Heart left ventricle (tissue), 16 donors: Measurements from ENCODE around the gene PHACTR1. TPM values are rescaled to one million over a fixed set of nuclear protein-coding genes. Genes with fewer than 3 reads are reported as not detected.
A peak's percentile ranks its signal among the peaks of the same experiment; 100 is the strongest.

Source experiments
- ATAC-seq, 4 donors: fragments of 200-7000 bp; cut with Tn5 transposase; one replicate each; pipeline ENCODE4 v1.9.1; 2020 to 2022; ENCODE audit warnings: moderate library complexity in 4 of 4, mild to moderate bottlenecking in 3 of 4, moderate number of reproducible peaks in 1 of 4
- DNase-seq, 5 donors: peaks; one replicate each; pipeline ENCODE4 v3.0.0-alpha.2; 2020
- H3K27ac ChIP-seq, 12 donors: fragments of 200-600 bp; sonication (generic) in 4 of 12; one replicate each; pipeline versions ENCODE4 v1.5.0 to v1.8.0; 2016 to 2022; ENCODE audit warnings: mild to moderate bottlenecking in 2 of 12
- H3K27me3 ChIP-seq, 9 donors: fragments of 200-600 bp; sonication (generic) in 2 of 9; one replicate each; pipeline versions ENCODE4 v1.5.1 to v1.8.0; 2016 to 2022; ENCODE audit warnings: mild to moderate bottlenecking in 3 of 9
- H3K36me3 ChIP-seq, 9 donors: fragments of 200-600 bp; sonication (generic) in 2 of 9; one replicate each; pipeline versions ENCODE4 v1.5.0 to v1.8.0; 2018 to 2022; ENCODE audit warnings: mild to moderate bottlenecking in 2 of 9
- H3K4me1 ChIP-seq, 12 donors: fragments of 200-600 bp; sonication (generic) in 4 of 12; one replicate each; pipeline versions ENCODE4 v1.5.0 to v1.8.0; 2016 to 2022; ENCODE audit warnings: mild to moderate bottlenecking in 3 of 12
- H3K4me3 ChIP-seq, 12 donors: fragments of 200-600 bp; sonication (generic) in 4 of 12; one replicate each; pipeline versions ENCODE4 v1.5.0 to v1.8.0; 2017 to 2022; ENCODE audit warnings: mild to moderate bottlenecking in 9 of 12, moderate library complexity in 4 of 12
- H3K9me3 ChIP-seq, 12 donors: fragments of 200-600 bp; sonication (generic) in 4 of 12; one replicate each; pipeline versions ENCODE4 v1.5.0 to v1.8.0; 2016 to 2022; ENCODE audit warnings: mild to moderate bottlenecking in 1 of 12
- CTCF ChIP-seq, 12 donors: fragments of 200-600 bp; sonication (generic) in 4 of 12; IDR thresholded peaks; one replicate each; pipeline versions ENCODE4 v1.5.0 to v1.8.0; 2018 to 2022; ENCODE audit warnings: antibody characterized with exemption in 12 of 12, mild to moderate bottlenecking in 5 of 12
- POLR2A ChIP-seq, 2 donors: fragments of 450-650 bp; IDR thresholded peaks; one replicate each; pipeline ENCODE4 v1.6.1; 2017; ENCODE audit warnings: antibody characterized with exemption in 2 of 2, mild to moderate bottlenecking in 2 of 2, moderate library complexity in 2 of 2
- WGBS, 4 donors: extraction: QIAGEN DNeasy Blood & Tissue Kit in 2 of 4; methylation state at CpG; one replicate each; pipeline versions ENCODE4 v1.1.5 to v1.1.7; 2013 to 2018; 5-methylcytosine and 5-hydroxymethylcytosine counted together
- intact Hi-C, 10 donors: fragments of 100-400 bp; cut with DNase I; formaldehyde crosslinking; loops; one replicate each; pipeline versions ENCODE4 v1.11.1 to v1.14.2; 2022
- polyA plus RNA-seq, 2 donors: library from polyadenylated mRNA; stranded (reverse); fragments of 200-250 nt; gene quantifications; one replicate each; pipeline ENCODE4 v1.2.3, GENCODE V29; 2013
- total RNA-seq, 9 donors: library from RNA; depleted of rRNA in 2 of 9; stranded (reverse); fragments of >200 nt in 2 of 9; fragmentation: NEBNext Ultra II Directional in 3 of 9; extraction: Animal tissue kit (Norgen Biotek cat#: 25700) in 3 of 9; gene quantifications; one replicate each; pipeline versions ENCODE4 v1.1.0 to v1.2.4, GENCODE V29; 2016 to 2023
- donor health status: ischemic (EF 13 %, LVEDD 7.1; RV severe dilation, severe dysfunction).
- donor health status: healthy with polysubstance abuse.
- donor health status: DM: no; HTN: yes; CAD: no.
- donor health status: DM: no; HTN: no; CAD: no.
- donor health status: ischemic (EF 25% LVEDD 6.9; RV normal size, moderate dysfunction).
- donor health status: ischemic (EF 25% LVEDD 5.7; RV mildly dilated, moderate dysfunction).
- donor health status: healthy.
- donor health status: DM: yes; HTN: yes; CAD: no.
- donor health status: ischemic (EF 35%, LVEDD 5.7; RV mildly dilated, moderate dysfunction).
- donor health status: nonischemic (EF 11% LVEDD 7.7; RV severe dilation, severe dysfunction).
- donor health status: DM: yes; HTN: yes; CAD: no.
- donor health status: PGD.
- donor health status: ischemic (EF 29% LVEDD 5.4; RV normal size, mild dysfunction).
- donor health status: nonischemic (EF 23%, LVEDD 6.1; RV moderate dilation, normal function).

The PHACTR1 gene
- total and polyA plus RNA-seq, 11 donors = 21.2 to 238 (median 87.4) TPM

GRCh38 chr6:12968839-12969558 is 252.4 kb downstream of the PHACTR1 start:
- Histone ChIP-seq H3K36me3 (no peaks in the 10 kb centered on the region), H3K27me3 (no peaks in the 10 kb centered on the region), H3K27ac (peak overlapping the region in 6 of 12 donors; percentile 2 to 41 (median 26)), H3K4me3 (no peak overlapping the region), H3K4me1 (peaks cover 0 to 24% (median 3%) of the 10 kb centered on the region in 12 donors), H3K9me3 (no peaks in the 10 kb centered on the region)
- DNase-seq = no peak
- 47 to 58% (median 51%) methylated on average over 5 of the region's 5 CpGs for WGBS, 4 donors
- intact Hi-C loops = no loop called here
- no peak for ATAC-seq
- TF ChIP-seq CTCF (IDR thresholded peaks at IDR 0.05) (no peak), POLR2A (IDR thresholded peaks at IDR 0.05) (no peak)

- intact Hi-C loops = no loop called here
- no peaks in the 10 kb centered on the region for H3K27me3 ChIP-seq
- WGBS, 4 donors = 91 to 96% (median 94%) methylated on average over 2 of the region's 2 CpGs
- H3K4me1 ChIP-seq = peaks cover 0 to 25% (median 8%) of the 10 kb centered on the region in 12 donors
- DNase-seq (no peak), ATAC-seq (no peak)
- no peak overlapping the region for H3K4me3 ChIP-seq
- H3K27ac ChIP-seq = no peak overlapping the region
- no peaks in the 10 kb centered on the region for H3K36me3 ChIP-seq
- TF ChIP-seq CTCF (IDR thresholded peaks at IDR 0.05) = no peak
- H3K9me3 ChIP-seq = no peaks in the 10 kb centered on the region
Observed at GRCh38 chr6:12969966-12970365, 253.4 kb downstream of the PHACTR1 start.

- no peaks in the 10 kb centered on the region for H3K9me3 ChIP-seq
- H3K36me3 ChIP-seq = no peaks in the 10 kb centered on the region
- WGBS, 4 donors = 38 to 43% (median 41%) methylated on average over 4 of the region's 4 CpGs
- DNase-seq (no peak), ATAC-seq (peak; percentile 67 to 77 (median 73))
- H3K27ac ChIP-seq = peak overlapping the region; percentile 6 to 70 (median 44)
- no peak overlapping the region for H3K4me3 ChIP-seq
- H3K27me3 ChIP-seq = no peaks in the 10 kb centered on the region
- intact Hi-C loops = no loop called here
- TF ChIP-seq POLR2A (IDR thresholded peaks at IDR 0.05) (no peak), CTCF (IDR thresholded peaks at IDR 0.05) (no peak)
- peaks cover 0 to 28% (median 8%) of the 10 kb centered on the region in 12 donors for H3K4me1 ChIP-seq
Observed at GRCh38 chr6:12973386-12973785, 256.8 kb downstream of the PHACTR1 start.

GRCh38 chr6:12974551-12974950 is 258.0 kb downstream of the PHACTR1 start:
- no peak overlapping the region for H3K4me3 ChIP-seq
- H3K27me3 ChIP-seq = no peaks in the 10 kb centered on the region
- no peak for ATAC-seq
- H3K4me1 ChIP-seq = peaks cover 0 to 18% (median 6%) of the 10 kb centered on the region in 12 donors
- H3K9me3 ChIP-seq = no peaks in the 10 kb centered on the region
- H3K36me3 ChIP-seq = no peaks in the 10 kb centered on the region
- intact Hi-C loops = no loop called here
- 80 to 89% (median 85%) methylated on average over 2 of the region's 2 CpGs for WGBS, 4 donors
- DNase-seq = no peak
- no peak for TF ChIP-seq POLR2A (IDR thresholded peaks at IDR 0.05)
- no peak for TF ChIP-seq CTCF (IDR thresholded peaks at IDR 0.05)
- peak overlapping the region in 4 of 12 donors; percentile 26 to 70 (median 56) for H3K27ac ChIP-seq
